K562 treated with DMSO at 1 percent for 12 hours (cell line): ENCODE data around the gene PTCHD1. TPM values are rescaled to one million over a fixed set of nuclear protein-coding genes. Genes with fewer than 3 reads are reported as not detected.

Experiments
- total RNA-seq: library from RNA; unstranded; fragments of 300-600 nt; gene quantifications from 2 replicates; pipeline ENCODE4 v1.2.3, GENCODE V29; 2022; ENCODE audit not compliant: insufficient read depth

The PTCHD1 gene
- not detected in 2 replicates for total RNA-seq

GRCh38 chrX:23334848-23335599 is at the start of gene PTCHD1:
TSS of gene PTCHD1 (plus strand) at chrX:23334849. CDS start at chrX:23334876, 27 bp downstream.

